CD4-positive, alpha-beta T cell treated with Interleukin-12 subunit alpha and Interleukin-12 subunit beta, for 1 hour (primary cell): ENCODE results near the gene SLC6A11.

Experiments
- DNase-seq: peaks from one replicate; pipeline ENCODE4 v3.0.0-alpha.2; 2020

SLC6A11 gene

GRCh38 chr3:10957976-10958749 lies 142.1 kb downstream of the SLC6A11 start:
- DNase-seq = no peak

- DNase-seq = no peak
Observed at GRCh38 chr3:10960255-10960654, 144.2 kb downstream of the SLC6A11 start.

GRCh38 chr3:10961921-10962320 lies 145.9 kb downstream of the SLC6A11 start:
- no peak for DNase-seq

GRCh38 chr3:10962481-10963036 lies 146.5 kb downstream of the SLC6A11 start:
- DNase-seq = no peak

- DNase-seq = no peak
Observed at GRCh38 chr3:10964537-10965167, 148.6 kb downstream of the SLC6A11 start.

- DNase-seq = no peak
Observed at GRCh38 chr3:10968401-10968800, 152.4 kb downstream of the SLC6A11 start.

- DNase-seq = no peak
Observed at GRCh38 chr3:10970306-10970960, 154.4 kb downstream of the SLC6A11 start.

GRCh38 chr3:10972072-10972782 lies 156.2 kb downstream of the SLC6A11 start:
- DNase-seq = no peak

- DNase-seq = no peak
Observed at GRCh38 chr3:10973046-10973595, 157.1 kb downstream of the SLC6A11 start.

- no peak for DNase-seq
Observed at GRCh38 chr3:10974131-10974530, 158.1 kb downstream of the SLC6A11 start.

GRCh38 chr3:10974746-10975375 lies 158.8 kb downstream of the SLC6A11 start:
- no peak for DNase-seq

- DNase-seq = no peak
Observed at GRCh38 chr3:10975695-10976234, 159.7 kb downstream of the SLC6A11 start.

- no peak for DNase-seq
Observed at GRCh38 chr3:10976770-10977169, 160.7 kb downstream of the SLC6A11 start.

GRCh38 chr3:10977892-10978510 lies 162.0 kb downstream of the SLC6A11 start:
- no peak for DNase-seq

GRCh38 chr3:10978956-10979355 lies 162.9 kb downstream of the SLC6A11 start:
- no peak for DNase-seq

- DNase-seq = no peak
Observed at GRCh38 chr3:10980312-10980711, 164.3 kb downstream of the SLC6A11 start.

GRCh38 chr3:10981031-10981430 lies 165.0 kb downstream of the SLC6A11 start:
- no peak for DNase-seq

- no peak for DNase-seq
Observed at GRCh38 chr3:10981961-10982360, 165.9 kb downstream of the SLC6A11 start.

GRCh38 chr3:10982782-10983181 lies 166.8 kb downstream of the SLC6A11 start:
- no peak for DNase-seq

- peak; percentile 9 for DNase-seq
Observed at GRCh38 chr3:10983219-10983916, 167.3 kb downstream of the SLC6A11 start.
